ENCODE results near the gene KLF7. TPM values are rescaled to one million over a fixed set of nuclear protein-coding genes. Genes with fewer than 3 reads are reported as not detected.

The KLF7 gene
- total RNA-seq, 1 experiment from 2014 or later = 5.6 TPM

DNA sequence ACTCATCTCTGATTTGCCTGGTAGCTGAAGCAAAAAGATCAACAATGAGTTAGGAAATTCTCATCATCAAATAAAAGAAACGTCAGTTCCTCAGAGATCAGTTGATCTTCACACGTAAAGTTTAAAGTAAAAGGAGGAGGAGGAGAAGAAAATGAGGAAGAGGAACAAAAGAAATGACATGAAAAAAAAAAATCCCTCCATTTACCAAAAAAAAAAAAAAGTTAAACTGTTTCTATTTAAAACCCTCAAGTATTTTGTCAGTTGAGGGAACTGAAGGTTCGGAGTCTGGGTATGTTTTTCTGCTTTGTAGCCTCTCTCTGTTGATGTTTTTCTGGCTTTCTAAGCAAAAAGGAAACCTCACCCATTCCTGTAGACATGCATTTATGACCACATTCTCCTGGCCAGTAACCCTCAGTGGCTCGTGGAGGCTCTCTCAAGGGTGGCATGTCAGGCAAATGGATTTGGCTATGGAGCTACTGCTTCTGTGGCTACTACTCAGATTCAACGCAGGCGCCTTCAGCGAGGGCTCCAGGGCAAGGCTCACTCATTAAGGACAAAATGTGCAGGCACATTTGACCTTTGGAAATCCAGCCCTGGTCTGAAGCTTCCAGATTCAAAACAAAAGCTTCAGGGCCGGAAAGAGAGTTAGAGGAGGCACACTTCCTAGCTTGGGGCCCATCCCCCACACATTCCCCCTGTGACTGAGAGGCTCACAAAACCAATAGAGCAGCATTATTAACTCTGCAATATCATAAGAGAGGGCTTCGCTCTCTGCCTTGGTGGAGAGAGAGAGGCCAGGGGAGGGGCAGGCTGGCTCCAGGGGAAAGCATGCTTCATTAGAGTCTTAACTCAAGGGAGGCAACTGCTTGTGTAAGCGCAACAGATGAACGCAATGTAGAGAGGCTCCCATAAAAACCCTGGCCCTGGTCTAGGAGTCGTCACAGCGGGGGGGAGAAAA is 22.3 kb downstream of the KLF7 start:
- Histone ChIP-seq H2AFZ (ENCODE audit: low read length) (no peak overlapping the region), H3K4me2 (ENCODE audit: low read length) (no peak overlapping the region), H3K79me2 (ENCODE audit: low read length) (no peaks in the 10 kb centered on the region), H3F3A (ENCODE audit: low read length, unreplicated experiment) (no peaks in the 10 kb centered on the region), H4K20me1 (ENCODE audit: low read length) (no peaks in the 10 kb centered on the region), H3K9me2 (replicated peaks; ENCODE audit: low read length) (no peaks in the 10 kb centered on the region), H3K27me3 (ENCODE audit: low read length) (no peaks in the 10 kb centered on the region), H3K36me3 (ENCODE audit: low read depth, low read length) (no peaks in the 10 kb centered on the region), H3K9ac (ENCODE audit: low read length) (no peak overlapping the region), H3K4me1 (ENCODE audit: insufficient read depth, low read length) (peaks cover 6% of the 10 kb centered on the region; the same call in 1 of the 2 replicates), H3K9me3 (ENCODE audit: low read length) (no peaks in the 10 kb centered on the region), H3K27ac (ENCODE audit: low read length) (no peak overlapping the region), H3K4me3 (ENCODE audit: low read length) (no peak overlapping the region)
- DNase-seq (no peak), ATAC-seq (no peak)
- ChIA-PET CTCF (no interaction called here), POLR2A (ENCODE audit: unreplicated experiment) (no interaction called here)
- intact Hi-C loops (cut with micrococcal nuclease) = no loop called here
- no peak for TF ChIP-seq EZH2 (IDR thresholded peaks at IDR 0.05; ENCODE audit: low read length, unreplicated experiment)
- TF ChIP-seq EZH2phosphoT487 (IDR thresholded peaks at IDR 0.05; ENCODE audit: borderline replicate concordance, low read length) = no peak
- TF ChIP-seq, protein P1, sequence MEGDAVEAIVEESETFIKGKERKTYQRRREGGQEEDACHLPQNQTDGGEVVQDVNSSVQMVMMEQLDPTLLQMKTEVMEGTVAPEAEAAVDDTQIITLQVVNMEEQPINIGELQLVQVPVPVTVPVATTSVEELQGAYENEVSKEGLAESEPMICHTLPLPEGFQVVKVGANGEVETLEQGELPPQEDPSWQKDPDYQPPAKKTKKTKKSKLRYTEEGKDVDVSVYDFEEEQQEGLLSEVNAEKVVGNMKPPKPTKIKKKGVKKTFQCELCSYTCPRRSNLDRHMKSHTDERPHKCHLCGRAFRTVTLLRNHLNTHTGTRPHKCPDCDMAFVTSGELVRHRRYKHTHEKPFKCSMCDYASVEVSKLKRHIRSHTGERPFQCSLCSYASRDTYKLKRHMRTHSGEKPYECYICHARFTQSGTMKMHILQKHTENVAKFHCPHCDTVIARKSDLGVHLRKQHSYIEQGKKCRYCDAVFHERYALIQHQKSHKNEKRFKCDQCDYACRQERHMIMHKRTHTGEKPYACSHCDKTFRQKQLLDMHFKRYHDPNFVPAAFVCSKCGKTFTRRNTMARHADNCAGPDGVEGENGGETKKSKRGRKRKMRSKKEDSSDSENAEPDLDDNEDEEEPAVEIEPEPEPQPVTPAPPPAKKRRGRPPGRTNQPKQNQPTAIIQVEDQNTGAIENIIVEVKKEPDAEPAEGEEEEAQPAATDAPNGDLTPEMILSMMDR (conservative IDR thresholded peaks at IDR 0.05; ENCODE audit: low read depth, low read length) = no peak
- BruUV-seq (replicated peaks) = no TSS peak

DNA sequence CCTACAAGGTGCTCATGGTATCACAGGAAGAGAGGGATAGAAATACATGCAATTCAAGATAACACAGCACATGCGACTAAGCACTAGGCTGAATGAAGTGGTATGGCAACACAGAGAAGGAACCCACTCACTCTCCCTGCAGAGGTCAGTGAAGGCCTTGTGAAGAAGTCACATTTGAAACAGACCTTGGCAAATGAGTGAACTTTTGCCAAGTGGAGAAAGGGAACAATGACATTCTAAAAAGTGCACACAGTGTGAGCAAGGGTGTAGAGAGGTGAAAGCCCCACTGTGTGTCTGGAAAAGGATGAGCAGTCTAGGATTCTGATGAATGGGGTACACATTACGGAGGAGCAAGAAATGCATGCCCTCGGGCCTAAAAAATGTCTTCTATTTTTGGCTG is 23.3 kb downstream of the KLF7 start:
- H3K79me2 ChIP-seq (ENCODE audit: low read length) = no peaks in the 10 kb centered on the region
- H4K20me1 ChIP-seq (ENCODE audit: low read length) = no peaks in the 10 kb centered on the region
- no peaks in the 10 kb centered on the region for H3F3A ChIP-seq (ENCODE audit: low read length, unreplicated experiment)
- no peak overlapping the region for H3K9ac ChIP-seq (ENCODE audit: low read length)
- H3K9me2 ChIP-seq (replicated peaks; ENCODE audit: low read length) = no peaks in the 10 kb centered on the region
- H3K4me2 ChIP-seq (ENCODE audit: low read length) = no peak overlapping the region
- no peak for TF ChIP-seq EZH2phosphoT487 (IDR thresholded peaks at IDR 0.05; ENCODE audit: borderline replicate concordance, low read length)
- TF ChIP-seq, protein P1 (conservative IDR thresholded peaks at IDR 0.05; ENCODE audit: low read depth, low read length) = 0 out of 2 replicates have a peak, but pooled peaks have one; percentile 12
- no peak overlapping the region for H2AFZ ChIP-seq (ENCODE audit: low read length)
- CTCF ChIA-PET = no interaction called here
- H3K36me3 ChIP-seq (ENCODE audit: low read depth, low read length) = no peaks in the 10 kb centered on the region
- H3K4me3 ChIP-seq (ENCODE audit: low read length) = no peak overlapping the region
- POLR2A ChIA-PET (ENCODE audit: unreplicated experiment) = interaction anchor here (0.6 kb wide), 1 partner anchor 530 kb away, joined by 31 read pairs; no protein-coding TSS in a partner anchor
- no peaks in the 10 kb centered on the region for H3K4me1 ChIP-seq (ENCODE audit: insufficient read depth, low read length)
- BruUV-seq (replicated peaks) = no TSS peak
- no peak for DNase-seq
- no peaks in the 10 kb centered on the region for H3K9me3 ChIP-seq (ENCODE audit: low read length)
- H3K27me3 ChIP-seq (ENCODE audit: low read length) = no peaks in the 10 kb centered on the region
- no peak overlapping the region for H3K27ac ChIP-seq (ENCODE audit: low read length)
- ATAC-seq = 0 out of 2 replicates have a peak, but pooled peaks have one; percentile 18
- intact Hi-C loops (cut with micrococcal nuclease) = no loop called here

DNA sequence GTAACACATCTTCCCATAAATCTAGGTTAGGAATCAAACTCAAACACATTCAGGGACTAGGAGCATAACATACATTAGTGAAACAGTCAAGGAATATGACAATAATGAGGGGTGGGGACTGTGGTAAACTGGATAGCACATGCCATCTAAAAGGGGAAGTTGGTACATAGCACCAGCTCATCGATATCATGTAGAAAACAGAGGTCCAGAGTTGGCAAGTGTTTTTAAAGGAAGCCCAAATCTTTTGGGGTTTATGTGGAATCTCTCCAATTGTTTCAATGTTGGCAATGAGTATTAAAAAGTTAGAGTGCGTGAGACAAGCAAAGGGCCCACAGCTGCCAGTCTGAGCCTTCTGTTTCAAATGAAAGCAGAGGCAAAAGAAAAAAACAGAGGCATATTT is 24.4 kb downstream of the KLF7 start:
- Histone ChIP-seq H3K36me3 (ENCODE audit: low read depth, low read length) (no peaks in the 10 kb centered on the region), H3K9me3 (ENCODE audit: low read length) (no peaks in the 10 kb centered on the region), H3K9ac (ENCODE audit: low read length) (no peak overlapping the region), H3K4me3 (ENCODE audit: low read length) (no peak overlapping the region), H2AFZ (ENCODE audit: low read length) (no peak overlapping the region), H3K79me2 (ENCODE audit: low read length) (no peaks in the 10 kb centered on the region), H3K4me1 (ENCODE audit: insufficient read depth, low read length) (no peaks in the 10 kb centered on the region), H4K20me1 (ENCODE audit: low read length) (no peaks in the 10 kb centered on the region), H3K27ac (ENCODE audit: low read length) (no peak overlapping the region), H3F3A (ENCODE audit: low read length, unreplicated experiment) (no peaks in the 10 kb centered on the region), H3K4me2 (ENCODE audit: low read length) (no peak overlapping the region), H3K27me3 (ENCODE audit: low read length) (no peaks in the 10 kb centered on the region), H3K9me2 (replicated peaks; ENCODE audit: low read length) (no peaks in the 10 kb centered on the region)
- CTCF ChIA-PET = no interaction called here
- no TSS peak for BruUV-seq (replicated peaks)
- POLR2A ChIA-PET (ENCODE audit: unreplicated experiment) = no interaction called here
- ATAC-seq = no peak
- DNase-seq = no peak
- intact Hi-C loops (cut with micrococcal nuclease) = no loop called here
- TF ChIP-seq EZH2phosphoT487 (IDR thresholded peaks at IDR 0.05; ENCODE audit: borderline replicate concordance, low read length) = no peak
- TF ChIP-seq, protein P1 (conservative IDR thresholded peaks at IDR 0.05; ENCODE audit: low read depth, low read length) = no peak
- TF ChIP-seq EZH2 (IDR thresholded peaks at IDR 0.05; ENCODE audit: low read length, unreplicated experiment) = no peak

Measured in PC-3 (cell line).